ENCODE measurements around the gene GARRE1.

The GARRE1 gene

DNA sequence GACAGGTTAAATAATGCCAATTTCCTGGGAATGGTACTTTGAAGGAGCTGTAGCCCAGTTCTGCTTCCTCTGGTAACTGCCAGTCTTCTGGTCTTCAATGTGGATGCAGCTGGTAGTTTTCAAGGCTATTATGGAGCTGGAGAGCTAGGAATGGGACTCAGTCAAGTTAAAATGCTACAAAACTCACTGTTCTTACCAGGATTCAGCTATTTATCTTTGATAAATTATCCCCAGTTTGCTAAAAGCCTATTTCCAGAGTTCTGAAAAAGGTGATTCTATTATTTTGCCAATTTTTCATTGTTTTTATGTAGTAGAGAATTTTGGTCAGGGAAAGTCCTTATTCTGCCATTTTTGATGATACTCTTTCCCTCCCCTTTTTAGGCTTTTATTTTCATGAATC lies 40.7 kb downstream of the GARRE1 start:
- DNase-seq (ENCODE audit: low spot score), result no peak

DNA sequence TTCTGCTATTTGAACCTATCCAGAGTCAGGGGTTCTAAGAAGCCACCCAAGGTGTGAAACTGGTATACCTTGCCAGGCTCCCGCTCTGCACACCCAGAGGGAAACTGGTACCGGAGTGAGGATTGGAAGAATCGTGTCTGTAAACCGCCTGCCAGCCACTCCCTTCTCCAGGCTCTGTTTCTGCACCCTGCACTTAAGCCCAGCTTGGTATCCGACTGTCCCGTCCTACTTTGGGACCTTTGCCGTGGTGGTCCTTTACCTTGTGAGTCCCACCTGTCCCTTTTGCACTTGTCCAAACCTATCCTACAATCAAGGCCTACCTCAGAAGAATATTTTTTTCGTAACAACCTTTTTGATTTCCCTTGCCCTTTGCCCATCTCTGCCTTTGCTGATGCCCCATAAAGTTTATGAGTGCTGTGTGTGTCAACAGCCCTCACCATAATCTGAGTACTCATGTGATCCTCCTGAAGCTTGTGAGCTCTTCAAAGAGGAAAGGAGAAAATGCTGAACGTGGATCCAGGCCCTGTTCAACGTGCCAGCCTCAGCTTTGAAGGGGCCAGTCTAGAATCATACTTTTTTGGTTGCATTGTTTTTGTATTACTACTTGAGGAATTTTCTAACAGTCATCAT lies 44.7 kb downstream of the GARRE1 start:
- no peak for DNase-seq (ENCODE audit: low spot score)

DNA sequence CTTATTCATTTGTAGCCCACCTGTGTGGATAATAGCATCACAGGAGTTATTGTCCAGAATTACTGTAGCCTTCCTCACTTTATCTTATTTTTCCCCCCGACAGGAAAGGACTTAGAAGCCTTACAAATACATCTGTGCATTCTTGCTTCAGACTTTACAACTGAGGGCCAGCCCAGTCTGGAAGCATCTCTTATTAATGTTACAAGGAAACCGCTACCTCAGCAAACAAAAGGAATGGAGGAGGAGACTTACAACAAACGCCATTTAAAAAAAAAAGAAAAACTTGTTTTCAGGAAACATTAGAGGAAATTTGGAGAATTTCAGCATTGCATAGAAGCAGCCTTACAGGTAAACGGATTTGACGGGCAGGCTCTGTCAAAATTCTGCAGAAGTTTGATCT lies 45.2 kb downstream of the GARRE1 start:
- DNase-seq (ENCODE audit: low spot score), result no peak

DNA sequence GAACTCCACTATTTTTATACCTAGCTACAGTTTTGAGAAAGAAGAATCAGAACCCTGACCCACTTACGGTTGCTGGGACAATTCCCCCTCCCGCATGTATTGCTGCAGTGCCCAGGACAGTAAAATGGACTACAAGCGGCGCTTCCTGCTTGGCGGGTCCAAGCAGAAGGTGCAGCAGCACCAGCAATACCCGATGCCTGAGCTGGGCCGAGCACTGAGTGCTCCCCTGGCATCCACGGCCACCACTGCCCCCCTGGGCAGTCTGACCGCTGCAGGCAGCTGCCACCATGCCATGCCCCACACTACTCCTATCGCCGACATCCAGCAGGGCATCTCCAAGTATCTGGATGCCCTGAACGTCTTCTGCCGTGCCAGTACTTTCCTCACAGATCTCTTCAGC lies 46.0 kb downstream of the GARRE1 start:
- DNase-seq (ENCODE audit: low spot score), result no peak

DNA sequence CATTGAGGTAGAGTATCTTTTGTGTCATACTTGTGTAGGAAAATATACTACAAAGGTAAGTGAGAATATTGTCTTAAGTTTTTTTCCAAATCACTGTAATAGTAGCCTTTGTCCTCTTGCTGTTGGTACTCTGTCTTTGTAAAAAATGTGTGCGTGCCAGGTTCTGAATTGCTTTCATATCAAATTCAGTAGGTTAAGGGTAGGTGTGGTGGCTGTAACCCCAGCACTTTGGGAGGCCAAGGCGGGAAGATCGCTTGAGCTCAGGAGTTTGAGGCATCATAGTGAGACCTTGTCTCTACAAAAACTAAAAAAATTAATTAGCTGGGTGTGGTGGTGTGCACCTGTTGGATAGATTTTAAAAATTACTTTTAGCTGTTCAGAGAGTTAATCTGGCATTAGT lies 46.6 kb downstream of the GARRE1 start:
- no peak for DNase-seq (ENCODE audit: low spot score)
